Nephron (organoid): Measurements from ENCODE around the gene TAS1R1.

Experiments
- H3K27ac Mint-ChIP-seq, 3 experiments: 2 replicates each; pipeline ENCODE4 v1.8.0; 2020; ENCODE audit warnings: mixed read lengths in 3 of 3, mild to moderate bottlenecking in 2 of 3, moderate library complexity in 1 of 3
- H3K27me3 Mint-ChIP-seq: 2 replicates; pipeline ENCODE4 v1.8.0; 2021; ENCODE audit warnings: low read depth, mild to moderate bottlenecking, moderate library complexity, mixed read lengths
- H3K36me3 Mint-ChIP-seq: 2 replicates; pipeline ENCODE4 v1.8.0; 2020; ENCODE audit warnings: low read depth, mixed read lengths
- H3K4me1 Mint-ChIP-seq: 2 replicates; pipeline ENCODE4 v1.8.0; 2020; ENCODE audit warnings: mixed read lengths
- H3K4me3 Mint-ChIP-seq, 3 experiments: 2 replicates each; pipeline ENCODE4 v1.8.0; 2020; ENCODE audit warnings: mild to moderate bottlenecking in 3 of 3, mixed read lengths in 3 of 3, moderate library complexity in 2 of 3
- H3K9me3 Mint-ChIP-seq: 2 replicates; pipeline ENCODE4 v1.8.0; 2020; ENCODE audit warnings: mixed read lengths
- CTCF ChIP-seq, 3 experiments: fragments of 200-600 bp; sonication (generic); IDR thresholded peaks; one replicate each; pipeline ENCODE4 v1.5.0; 2021; ENCODE audit warnings: antibody characterized with exemption in 3 of 3; ENCODE audit not compliant: unreplicated experiment in 3 of 3

Gene TAS1R1

GRCh38 chr1:6612641-6613360, 57.7 kb downstream of the TAS1R1 start:
- peaks cover 33% of the 10 kb centered on the region for H3K4me1 Mint-ChIP-seq
- H3K27ac Mint-ChIP-seq: peak overlapping the region; percentile 86 to 96 (median 95)
- no peaks in the 10 kb centered on the region for H3K27me3 Mint-ChIP-seq
- H3K36me3 Mint-ChIP-seq: peaks cover 4% of the 10 kb centered on the region
- H3K9me3 Mint-ChIP-seq: no peaks in the 10 kb centered on the region
- TF ChIP-seq CTCF (IDR thresholded peaks at IDR 0.05; ENCODE audit: unreplicated experiment in 3 of 3): no peak
- H3K4me3 Mint-ChIP-seq: peak overlapping the region; percentile 91 to 98 (median 93)

GRCh38 chr1:6613361-6614018, 58.4 kb downstream of the TAS1R1 start, which contains the start of gene PHF13:
TSS of gene PHF13 (plus strand) at chr1:6613731. CDS start at chr1:6614067, 336 bp downstream.
- H3K4me3 Mint-ChIP-seq: peak within 1 kb of the TSS; percentile 91 to 98 (median 93)
- no peak for TF ChIP-seq CTCF (IDR thresholded peaks at IDR 0.05; ENCODE audit: unreplicated experiment in 3 of 3)
- H3K27ac Mint-ChIP-seq: peak within 1 kb of the TSS; percentile 86 to 96 (median 95)
- no peaks in the 10 kb centered on the region for H3K9me3 Mint-ChIP-seq
- H3K36me3 Mint-ChIP-seq: peaks cover 5% of the 10 kb centered on the region
- H3K27me3 Mint-ChIP-seq: no peaks in the 10 kb centered on the region
- H3K4me1 Mint-ChIP-seq: peaks cover 32% of the 10 kb centered on the region

GRCh38 chr1:6614019-6614928, 59.2 kb downstream of the TAS1R1 start:
- no peaks in the 10 kb centered on the region for H3K9me3 Mint-ChIP-seq
- no peak overlapping the region for H3K27ac Mint-ChIP-seq
- peak overlapping the region; percentile 86 to 93 (median 92) for H3K4me3 Mint-ChIP-seq
- H3K4me1 Mint-ChIP-seq: peaks cover 31% of the 10 kb centered on the region
- H3K36me3 Mint-ChIP-seq: peaks cover 12% of the 10 kb centered on the region
- no peaks in the 10 kb centered on the region for H3K27me3 Mint-ChIP-seq
- TF ChIP-seq CTCF (IDR thresholded peaks at IDR 0.05; ENCODE audit: unreplicated experiment in 3 of 3): no peak

- Mint-ChIP-seq H3K9me3 (no peaks in the 10 kb centered on the region), H3K36me3 (peaks cover 19% of the 10 kb centered on the region), H3K4me3 (peak overlapping the region; percentile 85 to 93 (median 92)), H3K4me1 (peaks cover 27% of the 10 kb centered on the region), H3K27me3 (no peaks in the 10 kb centered on the region), H3K27ac (peak overlapping the region; percentile 69 to 95 (median 93))
- no peak for TF ChIP-seq CTCF (IDR thresholded peaks at IDR 0.05; ENCODE audit: unreplicated experiment in 3 of 3)
Observed at GRCh38 chr1:6614929-6615785, 60.0 kb downstream of the TAS1R1 start.

- H3K9me3 Mint-ChIP-seq: no peaks in the 10 kb centered on the region
- no peaks in the 10 kb centered on the region for H3K27me3 Mint-ChIP-seq
- no peak overlapping the region for H3K27ac Mint-ChIP-seq
- peaks cover 47% of the 10 kb centered on the region for H3K36me3 Mint-ChIP-seq
- H3K4me1 Mint-ChIP-seq: peaks cover 17% of the 10 kb centered on the region
- peak overlapping the region in 1 of 3 experiments; percentile 35 for H3K4me3 Mint-ChIP-seq
- no peak for TF ChIP-seq CTCF (IDR thresholded peaks at IDR 0.05; ENCODE audit: unreplicated experiment in 3 of 3)
Observed at GRCh38 chr1:6619045-6619444, 63.9 kb downstream of the TAS1R1 start.
